ENCODE measurements around the gene ZNF609.

The ZNF609 gene, protein sequence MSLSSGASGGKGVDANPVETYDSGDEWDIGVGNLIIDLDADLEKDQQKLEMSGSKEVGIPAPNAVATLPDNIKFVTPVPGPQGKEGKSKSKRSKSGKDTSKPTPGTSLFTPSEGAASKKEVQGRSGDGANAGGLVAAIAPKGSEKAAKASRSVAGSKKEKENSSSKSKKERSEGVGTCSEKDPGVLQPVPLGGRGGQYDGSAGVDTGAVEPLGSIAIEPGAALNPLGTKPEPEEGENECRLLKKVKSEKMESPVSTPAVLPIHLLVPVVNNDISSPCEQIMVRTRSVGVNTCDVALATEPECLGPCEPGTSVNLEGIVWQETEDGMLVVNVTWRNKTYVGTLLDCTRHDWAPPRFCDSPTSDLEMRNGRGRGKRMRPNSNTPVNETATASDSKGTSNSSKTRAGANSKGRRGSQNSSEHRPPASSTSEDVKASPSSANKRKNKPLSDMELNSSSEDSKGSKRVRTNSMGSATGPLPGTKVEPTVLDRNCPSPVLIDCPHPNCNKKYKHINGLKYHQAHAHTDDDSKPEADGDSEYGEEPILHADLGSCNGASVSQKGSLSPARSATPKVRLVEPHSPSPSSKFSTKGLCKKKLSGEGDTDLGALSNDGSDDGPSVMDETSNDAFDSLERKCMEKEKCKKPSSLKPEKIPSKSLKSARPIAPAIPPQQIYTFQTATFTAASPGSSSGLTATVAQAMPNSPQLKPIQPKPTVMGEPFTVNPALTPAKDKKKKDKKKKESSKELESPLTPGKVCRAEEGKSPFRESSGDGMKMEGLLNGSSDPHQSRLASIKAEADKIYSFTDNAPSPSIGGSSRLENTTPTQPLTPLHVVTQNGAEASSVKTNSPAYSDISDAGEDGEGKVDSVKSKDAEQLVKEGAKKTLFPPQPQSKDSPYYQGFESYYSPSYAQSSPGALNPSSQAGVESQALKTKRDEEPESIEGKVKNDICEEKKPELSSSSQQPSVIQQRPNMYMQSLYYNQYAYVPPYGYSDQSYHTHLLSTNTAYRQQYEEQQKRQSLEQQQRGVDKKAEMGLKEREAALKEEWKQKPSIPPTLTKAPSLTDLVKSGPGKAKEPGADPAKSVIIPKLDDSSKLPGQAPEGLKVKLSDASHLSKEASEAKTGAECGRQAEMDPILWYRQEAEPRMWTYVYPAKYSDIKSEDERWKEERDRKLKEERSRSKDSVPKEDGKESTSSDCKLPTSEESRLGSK (N-terminal part only)

DNA sequence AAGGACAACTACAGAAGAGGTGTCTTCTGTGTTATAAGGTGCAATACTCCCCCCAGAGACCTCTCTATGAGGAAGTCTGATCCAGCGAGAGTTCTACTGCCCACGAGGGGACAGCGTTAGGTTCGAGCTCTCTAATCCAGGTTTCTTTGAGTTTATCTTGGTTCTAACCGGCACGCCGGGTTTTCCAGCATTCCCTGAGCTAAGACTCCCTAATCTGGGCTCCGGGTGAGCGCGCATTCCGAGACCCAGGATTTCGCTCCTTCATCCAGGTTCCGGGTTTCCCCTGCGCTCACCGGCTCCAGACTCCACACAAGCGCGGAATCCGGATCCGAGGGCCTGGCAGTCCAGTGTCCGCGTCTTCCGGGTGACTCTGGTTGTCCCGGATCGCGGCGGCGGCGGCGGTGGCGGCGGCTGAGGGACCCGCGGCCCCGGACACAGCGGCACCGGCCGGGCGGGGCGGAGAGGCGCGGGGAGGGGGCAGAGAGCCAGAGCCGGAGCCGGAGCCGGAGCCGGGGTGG, at the start of gene ZNF609:
Gene ZNF609, plus strand, starts transcription at position 373 of the 518 bp plus-strand sequence. CDS start 38,842 bp downstream, outside the sequence.
- DNase-seq: peak; percentile 97

DNA sequence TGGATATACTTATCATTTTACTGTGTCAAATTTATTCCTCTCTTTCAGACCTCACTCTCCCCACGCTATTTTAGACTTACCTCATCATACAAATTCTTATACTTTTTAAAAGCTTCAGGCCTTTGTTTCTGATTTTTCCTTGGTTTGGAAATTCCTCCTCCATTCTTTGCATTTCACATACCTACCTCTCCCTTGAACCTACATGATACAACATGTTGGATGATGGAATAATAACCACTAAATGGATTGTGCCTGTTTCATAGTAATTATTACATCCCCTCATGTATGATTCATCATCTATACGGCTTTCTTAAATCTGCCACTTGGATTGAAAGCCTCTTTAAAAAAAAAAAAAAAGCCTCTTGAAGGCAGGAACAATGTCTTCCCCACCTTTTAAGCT, 48.2 kb upstream of the ZNF609 start:
- DNase-seq: no peak

DNA sequence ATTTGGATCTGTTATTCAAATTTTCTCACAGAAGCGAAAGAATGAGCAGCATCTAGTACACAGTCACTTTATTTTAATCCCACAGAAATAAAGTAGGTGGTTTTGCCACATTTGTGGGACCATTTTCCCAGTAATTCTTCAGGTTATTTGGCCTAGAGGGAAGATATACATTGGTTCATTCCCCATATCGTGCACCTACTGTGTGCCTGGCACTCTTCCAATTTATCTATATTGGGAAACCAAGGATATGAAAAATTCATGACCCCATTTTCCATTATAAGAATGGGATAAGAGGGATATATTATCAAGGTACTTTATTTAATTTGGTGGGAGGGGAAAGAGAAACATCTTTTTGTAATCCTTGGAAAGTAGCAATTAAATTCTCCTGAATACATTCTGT, 37.7 kb upstream of the ZNF609 start:
- DNase-seq: no peak

DNA sequence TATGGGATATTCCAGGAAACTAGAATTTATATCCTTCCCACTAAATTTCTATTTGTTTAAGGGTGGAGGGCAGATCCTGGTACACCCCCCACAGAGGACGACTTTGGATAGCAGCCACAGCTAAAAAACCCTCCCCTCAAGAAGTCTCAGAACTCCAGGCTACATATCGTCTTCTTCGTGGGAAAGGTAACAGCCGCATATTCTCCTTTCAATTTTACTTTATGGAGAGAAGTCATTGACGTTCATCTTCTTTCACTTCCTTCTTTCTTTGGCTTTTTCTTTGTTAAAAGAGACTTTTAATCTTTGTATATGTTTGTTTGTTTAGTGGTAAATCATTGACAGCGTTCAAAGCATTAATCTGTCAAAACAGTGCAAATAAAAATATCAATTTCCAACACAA, 36.4 kb upstream of the ZNF609 start:
- DNase-seq: no peak

DNA sequence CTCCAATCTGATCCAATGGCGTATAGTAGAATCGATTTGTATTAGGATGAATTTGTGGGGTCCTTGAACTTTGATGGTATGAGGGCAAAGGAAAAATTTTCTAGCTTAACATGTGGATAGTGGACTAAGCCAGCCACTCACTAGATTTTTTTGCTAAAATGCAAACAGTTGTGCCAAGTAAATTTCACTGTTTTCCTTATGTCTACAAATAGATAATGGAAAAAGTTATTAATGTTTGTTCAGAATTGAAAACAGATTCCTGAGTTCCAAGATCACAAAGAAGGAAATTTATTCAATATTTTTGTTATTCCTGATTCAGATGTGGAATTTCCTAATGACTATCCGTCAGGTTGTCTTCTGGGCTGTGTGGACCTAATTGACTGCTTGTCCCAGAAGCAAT, 35.2 kb upstream of the ZNF609 start:
- DNase-seq: no peak

DNA sequence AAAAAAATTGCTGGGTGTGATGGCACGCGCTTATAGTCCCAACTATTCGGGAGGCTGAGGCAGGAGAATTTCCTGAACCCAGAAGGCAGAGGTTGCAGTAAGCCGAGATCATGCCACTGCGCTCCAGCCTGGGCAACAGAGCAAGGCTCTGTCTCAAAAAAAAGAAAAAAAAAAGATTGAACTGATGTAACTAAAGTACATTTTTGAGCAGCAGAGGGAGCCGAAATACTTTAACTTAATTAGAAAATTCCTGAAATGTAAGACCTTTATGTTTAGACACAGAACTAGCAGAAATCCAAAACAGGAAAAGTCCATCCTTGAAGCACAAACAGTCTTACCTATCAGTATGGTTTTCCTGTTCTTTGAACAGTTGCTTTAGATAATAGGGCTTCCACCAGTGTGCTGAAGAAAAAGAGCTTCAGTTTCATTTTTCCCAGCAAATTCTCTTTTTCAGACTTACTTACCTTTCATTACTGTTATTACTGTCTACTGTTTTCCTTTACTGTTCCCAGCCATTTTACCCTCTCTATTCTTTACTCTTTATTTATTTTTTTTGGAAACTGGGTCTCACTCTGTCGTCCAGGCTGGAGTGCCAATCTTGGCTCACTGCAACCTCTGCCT, 33.4 kb upstream of the ZNF609 start:
- no peak for DNase-seq

DNA sequence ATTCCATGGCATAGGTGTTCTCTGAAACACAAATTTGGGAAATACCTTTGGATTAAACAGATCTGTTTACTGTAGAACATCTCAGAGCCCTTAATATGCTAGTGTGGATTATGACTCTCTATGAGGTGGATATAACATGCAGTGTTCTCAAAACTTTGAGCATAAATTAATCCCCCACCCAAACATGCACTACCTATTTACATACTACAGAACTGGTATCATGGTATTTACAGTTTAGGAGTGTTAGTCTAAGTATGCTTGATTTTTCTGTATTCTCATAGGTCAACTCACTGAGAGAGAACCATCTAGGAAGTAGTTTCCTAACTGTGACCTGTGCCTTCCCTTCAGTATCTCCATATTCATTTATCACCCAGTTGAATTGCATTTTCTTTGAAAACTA, 30.9 kb upstream of the ZNF609 start:
- no peak for DNase-seq

DNA sequence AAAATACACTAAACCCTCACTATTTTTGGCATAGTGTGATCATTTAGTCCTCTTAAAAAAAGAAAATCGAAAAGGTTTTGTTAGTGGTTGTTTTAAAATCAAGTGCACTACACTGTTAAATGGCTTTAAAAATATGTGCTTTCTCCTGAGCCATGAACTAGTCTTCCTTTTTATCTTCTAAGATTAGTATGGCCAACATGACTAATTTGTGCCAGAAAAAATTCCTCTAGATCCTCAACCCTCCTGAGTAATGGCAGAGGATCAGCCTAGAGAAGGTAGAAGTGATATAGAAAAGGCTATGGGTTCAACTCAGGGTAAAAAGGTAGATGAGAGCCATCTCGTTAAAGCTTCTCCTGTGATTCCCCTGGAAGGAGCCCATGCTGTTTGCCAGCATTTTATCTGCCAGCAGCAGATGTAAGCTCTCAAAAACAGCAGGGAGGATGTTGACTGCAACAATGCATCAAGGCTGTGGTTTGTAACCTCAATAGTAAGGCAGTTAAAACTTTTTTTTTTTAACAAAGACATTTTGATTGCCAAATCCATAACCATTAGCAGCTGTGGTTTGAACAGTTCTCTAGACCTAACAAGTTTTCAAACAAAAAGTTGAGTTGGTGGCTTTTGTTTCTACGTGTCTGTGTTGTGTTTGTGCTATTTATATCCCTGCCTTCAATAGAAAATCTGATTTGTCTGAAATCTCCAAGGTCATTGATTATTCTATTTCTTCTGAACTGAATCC, 30.2 kb upstream of the ZNF609 start:
- DNase-seq: peak; percentile 53

DNA sequence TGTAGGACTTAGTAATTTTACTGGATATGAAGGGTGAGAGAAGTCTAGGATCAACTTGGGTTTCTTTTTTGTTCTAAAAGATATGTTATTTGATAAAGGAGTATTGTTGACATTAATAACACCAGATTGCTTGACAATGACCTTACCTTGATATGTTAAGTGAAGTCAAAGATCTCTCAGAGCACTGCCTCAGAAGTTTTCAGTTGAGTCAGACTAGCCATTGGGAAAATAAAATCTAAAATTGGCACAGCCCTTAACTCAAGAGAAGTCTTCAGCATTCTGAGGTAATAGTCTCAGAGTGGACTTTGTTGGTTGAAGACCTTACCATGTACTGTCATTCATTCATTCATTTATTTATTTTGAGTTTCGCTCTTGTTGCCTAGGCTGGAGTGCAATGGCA, 22.4 kb upstream of the ZNF609 start:
- DNase-seq: no peak

DNA sequence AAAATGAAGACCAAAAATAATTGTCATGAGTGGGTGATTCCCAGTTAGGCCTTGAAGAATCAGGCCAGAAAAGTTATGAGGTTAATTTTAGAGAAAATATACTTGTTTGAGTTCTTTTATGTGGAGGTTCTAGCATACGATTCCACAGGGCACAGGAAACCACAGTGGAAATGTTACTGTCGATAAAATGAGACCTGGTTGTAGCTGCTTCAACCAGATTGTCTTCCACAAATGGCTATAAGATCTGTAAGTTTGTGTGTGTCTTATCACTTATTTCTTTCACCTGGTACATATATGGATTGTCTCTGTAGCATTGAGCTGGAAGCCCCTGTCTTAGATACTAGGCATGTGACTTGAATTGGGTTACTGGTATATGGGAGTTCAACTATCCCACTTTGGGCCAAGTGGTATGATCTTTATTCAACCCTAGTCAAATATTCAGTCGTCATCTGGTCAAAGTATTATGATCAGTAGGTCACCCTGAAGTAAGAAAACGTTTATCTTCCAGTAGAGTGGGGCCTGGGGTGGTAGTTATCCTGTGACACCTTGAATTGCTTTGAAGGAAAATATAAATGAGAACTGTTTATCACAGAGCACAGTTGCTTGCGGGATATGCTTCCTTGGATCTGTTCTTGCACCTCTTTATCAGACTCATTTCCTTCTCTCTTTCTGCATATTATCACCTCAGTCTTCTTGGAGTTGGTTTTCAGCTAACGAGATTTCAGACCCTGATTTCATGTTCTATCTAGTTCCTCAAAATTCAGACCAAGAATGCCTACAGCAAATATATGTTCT, 21.5 kb upstream of the ZNF609 start:
- no peak for DNase-seq

DNA sequence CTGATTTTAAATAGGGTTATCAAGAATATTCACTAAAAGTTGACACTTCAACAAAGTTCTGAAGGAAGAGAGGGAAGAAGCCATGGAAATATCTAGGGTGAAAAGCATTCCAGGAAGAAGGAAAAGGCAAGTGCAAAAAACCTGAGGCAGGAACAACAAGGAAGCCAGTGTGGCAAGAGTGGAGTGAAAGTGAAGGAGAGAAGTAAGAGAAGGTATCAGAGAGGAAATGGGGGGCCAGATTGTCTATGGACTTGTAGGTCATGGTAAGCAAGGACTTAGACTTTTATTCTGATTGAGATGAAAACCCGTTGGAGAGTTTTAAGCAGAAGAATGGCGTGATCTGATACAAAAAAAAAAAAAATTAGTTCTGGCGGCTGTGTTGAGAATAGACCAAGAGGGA, 18.5 kb upstream of the ZNF609 start:
- DNase-seq: no peak

DNA sequence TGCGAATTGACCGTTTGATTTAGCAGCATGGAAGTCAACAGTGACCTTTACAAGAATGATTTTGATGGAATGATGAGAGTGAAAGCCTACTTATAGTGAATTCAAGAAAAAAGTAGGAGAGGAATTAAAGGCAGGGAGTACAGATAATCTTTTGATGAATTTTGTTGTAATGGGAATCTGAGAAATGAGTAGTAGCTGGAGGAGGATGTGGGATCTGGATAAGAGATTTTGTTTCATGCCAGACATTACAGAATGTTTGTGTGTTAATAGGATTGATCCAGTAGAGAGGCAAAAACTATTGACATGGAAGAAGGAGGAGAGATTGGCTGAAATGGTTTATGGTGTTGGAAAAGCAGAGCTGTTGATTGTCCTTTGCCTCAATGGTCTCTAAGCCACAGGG, 17.4 kb upstream of the ZNF609 start:
- DNase-seq: no peak

DNA sequence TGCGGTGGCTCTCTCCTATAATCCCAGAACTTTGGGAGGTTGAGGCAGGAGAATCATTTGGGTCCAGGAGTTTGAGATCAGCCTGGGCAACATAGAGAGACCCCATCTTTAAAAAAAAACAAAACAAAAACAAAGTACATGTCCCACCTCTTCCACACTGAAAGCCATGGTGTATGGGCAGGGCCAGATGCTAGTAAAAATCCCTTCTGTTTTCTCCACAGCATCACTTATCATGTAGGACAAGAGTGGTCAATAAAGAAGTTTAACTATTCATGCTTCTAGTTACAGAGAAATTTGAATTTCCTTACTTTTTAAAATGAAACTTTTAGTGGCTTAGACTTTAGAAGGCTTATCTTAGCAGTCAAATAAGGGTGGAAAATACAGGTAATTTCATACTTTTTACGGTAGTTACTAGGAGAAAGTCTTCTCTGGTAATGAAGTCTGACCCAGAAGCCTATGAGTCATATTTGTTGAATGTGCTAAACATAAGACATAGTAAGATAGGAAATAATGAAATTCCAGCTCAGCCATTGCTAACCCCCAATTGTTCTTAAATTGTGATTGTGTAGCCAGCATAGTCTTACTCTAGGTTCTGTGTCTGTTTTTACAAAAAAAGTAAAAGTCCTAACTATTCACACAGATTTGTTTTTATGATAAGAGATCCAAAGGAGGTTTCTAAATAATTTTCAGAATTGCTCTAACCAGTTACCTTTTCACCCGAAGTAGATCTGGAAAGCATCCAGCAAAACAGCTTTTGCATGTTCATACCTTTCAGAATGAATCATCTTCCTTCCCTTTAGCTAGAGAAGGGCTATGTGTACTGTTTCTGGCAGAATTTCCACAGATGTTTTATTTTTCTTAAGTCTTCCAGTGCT, 16.4 kb upstream of the ZNF609 start:
- DNase-seq: no peak

DNA sequence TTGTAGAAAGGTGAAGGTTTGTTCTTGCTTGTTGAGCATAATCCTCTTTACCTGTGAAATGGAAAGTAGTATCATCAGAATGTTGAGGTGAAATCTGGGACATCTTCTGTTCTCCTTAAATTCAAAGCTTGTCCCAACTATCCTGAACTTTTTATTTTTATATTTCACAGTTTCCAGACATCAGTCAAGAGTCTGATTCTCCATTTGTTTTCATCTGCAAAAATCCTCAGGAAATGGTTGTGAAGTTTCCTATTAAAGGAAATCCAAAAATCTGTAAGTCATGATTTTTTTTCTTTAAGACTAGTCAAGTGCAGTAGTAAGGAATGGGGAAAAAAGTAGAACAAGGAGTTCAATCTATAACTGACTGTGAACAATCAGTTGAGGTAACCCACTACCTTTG, 15.5 kb upstream of the ZNF609 start:
- DNase-seq: no peak

DNA sequence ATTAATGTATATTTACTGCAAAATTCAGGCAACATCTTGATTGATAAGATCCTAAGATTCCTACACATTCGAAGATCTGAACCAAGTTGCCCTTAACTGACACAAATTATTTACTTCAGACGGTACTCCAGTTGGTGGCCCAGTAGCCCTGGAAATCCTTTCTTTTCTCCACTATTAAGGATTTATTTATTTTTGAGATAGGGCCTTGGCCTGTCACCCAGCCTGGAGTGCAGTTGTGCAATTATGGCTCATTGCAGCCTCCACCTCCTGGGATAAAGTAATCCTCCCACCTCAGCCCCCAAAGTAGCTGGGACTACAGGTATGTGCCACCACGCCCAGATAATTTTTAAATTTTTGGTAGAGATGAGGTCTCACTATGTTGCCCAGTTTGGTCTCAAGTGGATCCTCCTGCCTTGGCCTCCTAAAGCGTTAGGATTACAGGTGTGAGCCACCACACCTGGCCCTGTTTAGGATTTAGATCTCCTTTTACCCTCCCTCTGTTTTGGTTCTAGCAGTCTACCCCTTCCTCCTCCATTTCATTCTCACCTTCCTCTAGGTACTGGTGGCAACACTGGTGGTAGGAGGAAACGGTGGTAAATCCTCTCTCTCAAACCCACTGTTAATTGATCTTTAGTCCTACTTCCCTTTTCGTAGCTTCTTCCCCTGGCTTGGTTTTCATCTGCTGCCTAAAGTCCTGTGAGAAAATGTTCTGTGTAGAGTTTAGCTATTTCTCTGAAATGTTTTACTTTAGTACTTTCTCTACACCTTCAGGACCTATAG, 12.7 kb upstream of the ZNF609 start:
- DNase-seq: no peak

DNA sequence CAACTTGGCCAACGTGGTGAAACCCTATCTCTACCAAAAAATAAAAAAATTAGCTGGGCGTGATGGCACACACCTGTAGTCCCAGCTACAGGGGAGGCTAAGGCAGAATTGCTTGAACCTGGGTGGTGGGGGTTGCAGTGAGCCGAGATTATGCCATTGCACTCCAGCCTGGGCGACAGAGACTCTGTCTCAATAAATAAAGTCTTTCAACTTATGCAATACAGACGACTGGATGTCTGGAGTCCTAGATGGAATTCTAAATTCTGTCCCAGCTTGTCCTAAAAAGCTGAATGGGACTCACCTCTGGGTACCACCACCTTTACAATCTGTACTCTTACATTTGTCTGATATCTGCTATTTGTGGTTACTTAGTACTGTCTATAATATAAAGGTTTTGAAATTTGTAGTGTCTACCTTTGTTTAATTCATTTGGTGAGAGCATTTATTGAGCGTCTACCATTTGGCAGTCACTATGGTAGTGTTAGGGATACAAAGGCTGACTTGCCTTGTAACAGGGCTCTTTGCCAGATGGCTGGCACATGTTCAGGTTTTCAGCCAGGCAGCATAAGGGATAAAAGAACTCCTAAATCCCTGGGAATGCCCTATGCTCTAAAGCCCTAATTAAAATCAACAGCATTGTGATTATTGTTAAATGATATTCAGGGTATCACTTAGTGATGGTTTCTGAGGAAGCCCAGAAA, 7.2 kb upstream of the ZNF609 start:
- no peak for DNase-seq

DNA sequence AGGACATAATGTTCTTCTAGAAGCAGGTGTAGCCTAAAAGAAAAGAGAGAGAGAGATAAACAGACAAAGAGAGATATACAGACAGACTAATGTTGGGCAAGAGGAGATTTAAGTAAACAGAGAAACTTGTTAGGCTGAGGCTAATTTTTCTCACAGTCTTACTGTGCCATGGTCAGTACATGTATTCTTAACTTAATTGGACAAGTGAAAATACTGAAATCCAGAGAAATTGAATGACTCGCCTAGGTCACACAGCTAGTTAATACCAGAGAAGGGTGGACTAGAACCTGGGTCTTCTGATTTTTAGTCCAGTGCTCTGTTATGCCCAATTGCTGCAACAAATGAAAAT, 6.7 kb upstream of the ZNF609 start:
- no peak for DNase-seq

DNA sequence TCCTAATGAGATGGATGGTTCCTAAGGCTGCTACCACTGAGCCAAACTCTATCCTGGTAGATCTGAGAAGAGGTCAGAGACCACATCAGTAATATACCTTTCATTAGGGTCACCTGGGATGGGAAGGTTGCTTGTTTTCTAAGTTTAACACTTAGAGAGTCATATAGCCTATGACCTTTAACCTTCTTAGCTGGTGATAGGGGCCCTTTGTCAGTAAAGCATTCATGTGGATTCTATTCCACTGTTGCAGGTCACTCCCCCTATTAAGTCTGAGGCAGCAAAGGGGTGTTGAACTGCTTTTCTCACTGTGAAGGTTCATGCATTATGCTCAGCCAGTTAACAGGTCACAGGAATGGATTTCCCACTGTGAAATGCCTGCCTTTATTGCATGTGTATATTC, 6.1 kb upstream of the ZNF609 start:
- no peak for DNase-seq

DNA sequence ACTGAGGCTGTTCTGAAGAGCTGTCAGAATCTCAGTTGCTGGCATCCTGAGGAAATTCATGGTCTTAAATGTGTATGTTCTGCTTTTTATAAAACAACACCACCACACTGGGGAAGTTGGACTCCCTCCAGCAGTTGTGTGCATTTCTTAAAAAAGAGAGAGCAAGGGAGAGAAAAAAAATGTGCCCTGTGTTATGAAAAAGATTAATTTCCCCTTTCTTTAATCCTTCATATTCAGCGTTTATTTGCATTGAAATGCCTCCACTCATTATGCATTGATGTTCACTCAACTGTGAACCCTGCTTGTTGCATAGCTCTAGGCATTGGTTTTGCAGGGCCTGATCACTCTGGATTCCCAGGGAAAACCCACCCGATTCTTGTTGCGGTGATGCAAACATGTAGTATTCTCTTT, 4.4 kb upstream of the ZNF609 start:
- no peak for DNase-seq

All from right hindlimb (tissue), 1 donor.